Kidney glomerular epithelial cell (primary cell): Measurements from ENCODE around the gene APC.
"Not testable (repeated sequence)": the region's sequence is repeated elsewhere in the genome, so short reads cannot be mapped to it uniquely, and the experiment has no call there.

Experiments
- DNase-seq: peaks from one replicate; lab custom pipeline; 2025; lab: John Stamatoyannopoulos, UW

The APC gene

GRCh38 chr5:112857866-112858265 lies 120.2 kb downstream of the APC start:
- no peak for DNase-seq

GRCh38 chr5:112860571-112860928 lies 122.9 kb downstream of the APC start:
- DNase-seq = not testable (repeated sequence)

DNA sequence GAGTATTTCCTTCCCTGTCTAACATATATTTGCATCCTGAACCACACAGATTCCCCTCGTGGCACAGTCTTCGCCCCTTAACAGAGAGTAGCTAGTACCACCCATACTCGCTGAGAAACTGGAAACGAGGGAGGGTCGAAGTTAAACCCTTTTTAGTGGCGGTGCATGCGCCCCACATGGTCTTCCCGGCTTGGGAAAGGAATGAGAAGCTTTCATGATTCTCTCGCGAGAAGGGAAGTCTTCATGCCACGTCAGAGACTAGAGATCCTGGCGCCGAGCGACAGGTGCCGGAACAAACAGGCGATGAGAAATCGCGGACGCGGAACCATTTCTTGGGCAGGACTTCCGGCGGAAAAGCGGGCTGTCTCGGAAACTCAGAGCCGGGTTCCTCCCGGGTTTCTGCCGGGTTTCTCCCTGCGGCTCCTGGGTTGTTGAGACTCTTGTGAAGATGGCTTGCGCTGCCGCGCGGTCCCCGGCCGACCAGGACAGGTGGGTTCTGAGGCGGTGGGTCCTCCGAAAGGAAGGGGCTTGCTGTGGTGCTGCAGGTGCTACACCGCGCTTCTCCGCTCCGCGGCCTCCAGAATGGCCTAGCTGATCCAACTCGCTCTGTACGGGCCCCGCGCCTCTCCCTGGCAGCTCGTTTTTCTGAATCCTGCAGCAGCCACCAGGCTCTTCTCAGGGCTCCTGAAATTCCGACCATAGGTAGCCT lies 123.4 kb downstream of the APC start, which contains the start of gene SRP19:
Gene SRP19, plus strand, starts transcription at position 359 of the 709 bp plus-strand sequence. Its CDS starts 90 bp downstream, at position 449.
- peak; percentile 95 for DNase-seq

DNA sequence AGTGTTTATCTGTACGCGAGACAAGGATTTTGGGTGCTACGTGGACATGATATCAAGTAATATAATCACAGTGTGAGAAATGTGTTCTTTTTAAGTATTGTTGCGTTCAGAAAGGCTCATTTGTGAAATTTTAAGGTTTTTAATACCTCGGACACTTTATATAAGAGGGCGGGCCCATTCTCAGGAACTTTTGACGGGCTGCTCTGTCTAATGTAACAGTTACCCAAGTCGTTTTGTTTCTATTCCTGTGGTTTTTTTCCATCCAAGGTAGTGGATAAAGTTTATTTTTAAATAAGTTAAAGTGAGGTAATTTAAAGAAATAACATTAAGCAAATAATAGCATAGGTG lies 123.9 kb downstream of the APC start:
- DNase-seq = no peak

DNA sequence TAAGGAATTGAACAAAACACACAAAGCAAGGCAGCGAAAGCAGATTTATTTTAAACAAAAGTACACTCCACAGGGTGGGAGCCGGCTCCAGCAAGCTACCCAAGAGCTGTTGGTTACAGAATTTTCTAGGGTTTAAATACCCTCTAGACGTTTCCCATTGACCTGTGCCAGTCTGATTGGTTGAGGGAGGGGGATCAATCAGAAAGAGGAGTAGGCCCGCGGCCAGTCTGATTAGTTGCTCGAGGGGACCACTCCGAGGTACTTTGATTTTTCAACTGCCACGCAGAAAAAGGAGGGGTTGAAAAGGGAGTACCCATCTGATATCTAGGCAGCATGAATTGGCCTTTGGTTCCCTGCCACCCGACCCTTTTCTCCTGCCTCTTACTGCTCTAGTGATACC lies 124.4 kb downstream of the APC start:
- no peak for DNase-seq

- no peak for DNase-seq
Measured at GRCh38 chr5:112863549-112863948, 125.9 kb downstream of the APC start.

DNA sequence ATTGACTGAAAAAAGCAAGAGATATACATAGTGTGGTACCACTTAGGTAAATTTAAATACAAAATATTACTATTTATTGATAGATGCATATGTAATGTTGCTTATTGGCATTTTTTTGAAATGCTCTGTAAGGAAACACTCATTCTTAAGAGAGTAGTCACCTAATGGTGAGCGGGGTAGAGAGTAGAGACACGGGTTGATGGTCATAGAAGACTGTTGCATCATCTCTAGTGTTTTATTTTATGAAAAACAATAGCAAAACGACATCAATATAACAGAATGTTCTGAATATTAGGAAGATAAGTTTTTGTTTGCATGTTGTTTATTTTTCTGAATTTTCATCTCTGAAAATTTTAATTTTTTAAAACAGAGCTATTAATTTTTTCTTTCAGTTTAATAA lies 127.4 kb downstream of the APC start:
- no peak for DNase-seq

DNA sequence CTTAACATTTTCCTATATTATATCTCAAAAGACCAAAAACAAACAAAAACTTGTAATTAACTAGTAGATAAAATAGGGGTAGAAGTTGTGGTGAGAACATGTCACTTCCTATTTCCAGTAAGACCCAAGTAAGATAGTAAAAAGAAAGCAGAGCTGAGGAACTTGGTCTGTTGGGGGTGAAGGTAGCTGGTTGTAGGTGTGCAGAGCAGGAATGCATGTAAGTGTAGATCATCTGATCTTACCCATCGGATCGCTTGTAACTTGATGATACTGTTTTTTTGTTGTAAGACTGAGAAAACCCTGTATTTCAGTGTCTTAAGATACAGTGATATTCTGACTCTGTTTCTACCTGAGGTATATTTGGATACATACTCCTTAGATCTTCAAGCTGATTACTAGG lies 129.1 kb downstream of the APC start:
- DNase-seq = no peak

- no peak for DNase-seq
Measured at GRCh38 chr5:112867411-112867810, 129.7 kb downstream of the APC start.

DNA sequence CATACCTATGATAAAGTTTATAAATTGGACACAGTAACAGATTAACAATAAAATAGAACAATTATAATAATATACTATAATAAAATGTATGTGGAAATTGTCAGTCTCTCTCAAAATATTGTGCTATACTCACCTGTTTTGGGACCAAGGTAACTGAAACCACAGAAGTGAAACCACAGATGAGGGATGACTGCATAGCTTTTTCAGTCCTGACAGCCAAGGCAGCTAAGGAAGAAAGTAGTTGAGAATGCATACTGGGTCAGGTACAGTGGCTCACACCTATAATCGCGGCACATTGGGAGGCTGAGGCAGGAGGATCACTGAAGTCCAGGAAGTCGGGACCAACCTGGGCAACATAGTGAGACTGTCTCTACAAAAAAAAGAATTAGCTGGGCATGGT lies 132.3 kb downstream of the APC start:
- no peak for DNase-seq

- no peak for DNase-seq
Measured at GRCh38 chr5:112870966-112871365, 133.3 kb downstream of the APC start.

DNA sequence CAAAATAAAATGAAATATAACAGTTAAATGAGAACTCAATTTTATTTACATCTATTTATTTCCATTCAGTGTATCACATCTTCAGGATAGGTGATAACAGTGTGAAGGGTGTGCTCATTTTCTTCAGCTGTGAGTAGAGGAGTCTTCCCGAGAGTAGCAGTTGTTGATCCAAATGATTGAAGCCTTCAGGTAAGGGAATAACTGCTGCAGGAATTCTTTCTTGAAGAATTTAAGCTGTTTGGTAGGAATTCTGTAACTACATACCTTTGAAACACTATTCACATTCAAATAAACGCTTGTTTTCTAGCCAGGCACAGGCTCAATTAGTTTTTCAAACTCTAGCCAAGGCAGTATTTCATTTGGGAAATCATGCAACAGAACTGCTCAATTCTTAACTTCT lies 138.7 kb downstream of the APC start:
- no peak for DNase-seq

DNA sequence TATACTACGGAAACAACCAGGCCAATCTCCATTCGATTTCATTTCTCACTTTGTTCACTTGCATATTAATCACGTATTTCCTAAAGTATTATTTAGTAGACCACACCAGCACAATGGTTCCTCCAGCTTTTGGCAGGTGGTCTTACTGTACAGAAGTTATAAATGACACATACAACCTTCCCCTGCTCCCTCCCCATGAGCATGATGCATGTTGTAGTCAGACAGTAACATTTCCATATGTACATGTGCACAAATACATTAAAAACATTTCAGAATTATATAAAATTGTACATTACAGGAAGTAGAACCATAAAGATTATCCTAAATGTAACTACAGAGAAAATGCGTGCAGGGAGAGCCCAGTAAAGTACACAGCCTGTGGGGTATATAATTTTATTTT lies 140.4 kb downstream of the APC start:
- no peak for DNase-seq

GRCh38 chr5:112878760-112879159 lies 141.1 kb downstream of the APC start:
- peak; percentile 29 for DNase-seq

DNA sequence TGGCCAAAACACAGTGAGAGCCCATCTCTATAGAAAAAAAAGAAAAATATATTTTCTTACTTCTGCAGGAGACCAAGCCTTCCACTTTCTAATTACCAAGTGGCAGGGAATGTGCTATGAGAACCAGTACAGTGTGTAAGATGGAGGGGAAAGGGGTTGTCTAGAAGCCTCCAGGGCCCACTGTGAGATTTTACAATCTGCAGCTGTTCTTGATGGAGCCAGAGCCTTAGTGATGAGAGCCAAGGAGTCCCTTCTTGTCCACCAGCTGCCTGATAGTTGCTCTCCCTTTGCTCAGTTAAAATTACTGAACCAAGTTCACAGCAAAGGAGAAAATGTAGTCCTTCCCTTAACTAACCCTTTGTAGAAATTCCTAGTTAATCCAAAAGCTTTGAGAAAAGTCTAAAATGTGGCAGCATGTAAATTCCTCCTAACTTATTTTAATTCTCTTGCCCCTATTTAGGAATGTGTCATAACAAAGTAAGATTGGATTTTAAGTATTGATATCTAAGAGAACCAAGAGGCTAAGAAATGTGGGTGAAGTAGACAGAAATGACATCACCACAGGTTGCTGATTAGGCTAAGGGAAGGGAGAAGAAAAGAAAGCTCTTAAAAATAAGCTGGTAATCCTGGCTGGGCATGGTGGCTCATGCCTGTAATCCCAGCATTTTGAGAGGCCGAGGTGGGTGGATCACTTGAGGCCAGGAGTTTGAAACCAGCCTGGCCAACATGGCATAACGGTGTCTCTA lies 142.7 kb downstream of the APC start:
- no peak for DNase-seq

GRCh38 chr5:112883192-112883591 lies 145.5 kb downstream of the APC start:
- no peak for DNase-seq

DNA sequence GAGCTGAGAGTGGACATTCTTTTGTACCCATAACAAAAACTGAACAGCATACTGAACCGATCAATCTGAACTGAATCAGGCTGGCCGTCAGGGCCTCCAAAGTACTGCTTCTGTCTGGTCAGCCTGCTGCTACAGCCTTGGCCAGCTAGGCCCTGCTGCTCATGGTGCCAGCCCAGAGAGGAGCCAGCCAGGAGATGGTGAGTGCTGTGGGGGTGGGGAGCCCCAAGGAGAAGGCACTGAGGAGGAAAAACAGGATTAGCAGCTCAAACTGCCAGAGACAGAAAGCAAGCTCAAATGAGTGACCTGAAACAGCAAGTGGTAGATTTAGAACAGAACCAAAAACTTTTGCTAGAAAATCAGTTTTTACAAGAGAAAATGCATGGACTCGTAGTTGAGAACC lies 147.3 kb downstream of the APC start:
- DNase-seq = no peak

DNA sequence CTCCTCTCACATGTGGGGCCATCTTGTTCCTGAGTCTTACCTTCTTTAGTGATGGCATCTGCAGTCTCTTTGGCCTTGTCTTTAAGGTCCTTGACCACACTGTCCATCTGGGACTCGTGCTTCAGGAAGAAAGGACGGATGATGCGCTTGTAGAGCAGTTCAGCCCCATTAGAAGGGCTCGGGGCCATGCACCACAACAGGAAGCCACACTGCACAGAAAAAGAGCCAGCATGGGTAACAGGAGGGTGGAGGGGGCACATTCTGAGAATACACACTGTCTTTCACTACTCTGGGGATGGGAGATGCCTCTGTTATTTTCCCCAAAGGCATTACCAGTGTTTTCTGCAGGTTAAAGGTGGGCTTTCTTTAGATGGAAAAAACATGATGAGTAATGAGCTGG lies 149.3 kb downstream of the APC start:
- DNase-seq = no peak

DNA sequence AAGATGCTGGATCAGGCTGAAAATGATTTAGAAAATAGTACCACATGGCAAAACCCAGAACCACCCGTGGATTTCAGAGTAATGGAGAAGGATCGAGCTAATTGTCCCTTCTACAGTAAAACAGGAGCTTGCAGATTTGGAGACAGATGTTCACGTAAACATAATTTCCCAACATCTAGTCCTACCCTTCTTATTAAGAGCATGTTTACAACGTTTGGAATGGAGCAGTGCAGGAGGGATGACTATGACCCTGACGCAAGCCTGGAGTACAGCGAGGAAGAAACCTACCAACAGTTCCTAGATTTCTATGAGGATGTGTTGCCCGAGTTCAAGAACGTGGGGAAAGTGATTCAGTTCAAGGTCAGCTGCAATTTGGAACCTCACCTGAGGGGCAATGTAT lies 154.4 kb downstream of the APC start:
- DNase-seq = not testable (repeated sequence)

- DNase-seq = no peak
Measured at GRCh38 chr5:112892776-112893175, 155.1 kb downstream of the APC start.

GRCh38 chr5:112895682-112896081 lies 158.0 kb downstream of the APC start:
- no peak for DNase-seq
